GM23338 (cell line): ENCODE data around the gene DENND1B. TPM values are rescaled to one million over a fixed set of nuclear protein-coding genes. Genes with fewer than 3 reads are reported as not detected.

Experiments
- ATAC-seq: fragments of 200-7000 bp; cut with Tn5 transposase; 3 replicates; pipeline ENCODE4 v1.9.1; 2020
- DNase-seq: peaks from one replicate; pipeline ENCODE4 v3.0.0-alpha.2; 2015; ENCODE audit warnings: low spot score
- H2AFZ ChIP-seq: fragments of 200-600 bp; sonication (generic); 2 replicates; pipeline ENCODE4 v1.8.0; 2016; ENCODE audit warnings: antibody characterized with exemption, mild to moderate bottlenecking, moderate library complexity
- H3F3A ChIP-seq: fragments of 200-600 bp; sonication (generic); replicated peaks from 2 replicates; pipeline ENCODE4 v1.8.0; 2017; ENCODE audit warnings: antibody characterized with exemption, mixed run types, low read depth
- H3K27ac ChIP-seq: fragments of 200-600 bp; sonication (generic); 2 replicates; pipeline ENCODE4 v1.6.1; 2016; ENCODE audit warnings: low read depth
- H3K27me3 ChIP-seq: fragments of 200-600 bp; sonication (generic); 2 replicates; pipeline ENCODE4 v1.8.0; 2016; ENCODE audit warnings: mild to moderate bottlenecking, mixed run types, moderate library complexity; ENCODE audit not compliant: insufficient read depth
- H3K36me3 ChIP-seq: fragments of 200-600 bp; sonication (generic); 2 replicates; pipeline ENCODE4 v1.8.0; 2016; ENCODE audit warnings: mild to moderate bottlenecking; ENCODE audit not compliant: insufficient read depth
- H3K4me1 ChIP-seq: fragments of 200-600 bp; sonication (generic); 2 replicates; pipeline ENCODE4 v1.8.0; 2016; ENCODE audit warnings: mild to moderate bottlenecking, moderate library complexity; ENCODE audit not compliant: insufficient read depth
- H3K4me2 ChIP-seq: fragments of 200-600 bp; sonication (generic); 2 replicates; pipeline ENCODE4 v1.7.1; 2017; ENCODE audit warnings: mixed run types
- H3K4me3 ChIP-seq: fragments of 200-600 bp; sonication (generic); 2 replicates; pipeline ENCODE4 v1.6.1; 2016; ENCODE audit warnings: mixed run types
- H3K79me2 ChIP-seq: fragments of 200-600 bp; sonication (generic); replicated peaks from 2 replicates; pipeline ENCODE4 v1.8.0; 2017; ENCODE audit warnings: mild to moderate bottlenecking; ENCODE audit not compliant: insufficient read depth
- H3K9me2 ChIP-seq: fragments of 200-600 bp; sonication (generic); 2 replicates; pipeline ENCODE4 v1.8.0; 2017; ENCODE audit not compliant: insufficient read depth
- H4K20me1 ChIP-seq: fragments of 200-600 bp; sonication (generic); replicated peaks from 2 replicates; pipeline ENCODE4 v1.8.0; 2017; ENCODE audit warnings: mild to moderate bottlenecking; ENCODE audit not compliant: insufficient read depth
- H3K27ac Mint-ChIP-seq: 2 replicates; pipeline ENCODE4 v1.8.0; 2020; ENCODE audit warnings: inconsistent platforms, mild to moderate bottlenecking, moderate library complexity, mixed read lengths
- H3K27me3 Mint-ChIP-seq: 3 replicates; pipeline ENCODE4 v1.8.0; 2022; ENCODE audit warnings: low read depth, mild to moderate bottlenecking, moderate library complexity, mixed read lengths, inconsistent platforms; ENCODE audit not compliant: insufficient read depth, poor library complexity
- H3K36me3 Mint-ChIP-seq: 3 replicates; pipeline ENCODE4 v1.8.0; 2021; ENCODE audit warnings: low read depth, mild to moderate bottlenecking, inconsistent platforms, moderate library complexity, mixed read lengths
- H3K4me1 Mint-ChIP-seq: 3 replicates; pipeline ENCODE4 v1.8.0; 2020; ENCODE audit warnings: mild to moderate bottlenecking, inconsistent platforms, mixed read lengths
- H3K4me3 Mint-ChIP-seq: 3 replicates; pipeline ENCODE4 v1.8.0; 2021; ENCODE audit warnings: moderate library complexity, mild to moderate bottlenecking, inconsistent platforms, mixed read lengths
- H3K9me3 Mint-ChIP-seq: 3 replicates; pipeline ENCODE4 v1.8.0; 2020; ENCODE audit warnings: moderate library complexity, mild to moderate bottlenecking, inconsistent platforms, mixed read lengths
- CTCF ChIP-seq, 2 experiments: fragments of 200-600 bp in 1 of 2; sonication (generic) in 1 of 2; conservative IDR thresholded peaks; 2 replicates each; pipeline versions ENCODE4 v1.5.1 to v1.6.1; 2016 to 2017; ENCODE audit warnings: antibody characterized with exemption in 2 of 2, low read depth in 2 of 2, mild to moderate bottlenecking in 2 of 2, moderate library complexity in 1 of 2
- JUNB ChIP-seq: IDR thresholded peaks from one replicate; pipeline ENCODE4 v1.6.1; 2016; ENCODE audit warnings: antibody characterized with exemption; ENCODE audit not compliant: unreplicated experiment
- STAT1 ChIP-seq: IDR thresholded peaks from one replicate; pipeline ENCODE4 v1.6.1; 2016; ENCODE audit warnings: antibody characterized with exemption; ENCODE audit not compliant: unreplicated experiment
- polyA plus RNA-seq: library from polyadenylated mRNA; unstranded; fragments of >200 nt; fragmentation: Nextera tagmentation; extraction: Ambion mirVana; gene quantifications from 2 replicates; pipeline ENCODE4 v1.2.1, GENCODE V29; 2016
- total RNA-seq: library from RNA; depleted of rRNA; stranded (reverse); fragments of >200 nt; shearing (Covaris generic); gene quantifications from 2 replicates; pipeline ENCODE4 v1.2.3, GENCODE V29; 2014
- TF ChIP-seq, protein P1 (sequence below): fragments of 250-450 bp; sonication (Bioruptor Pico); IDR thresholded peaks from 2 replicates; pipeline ENCODE4 v1.5.0; 2020; ENCODE audit warnings: mild to moderate bottlenecking, moderate library complexity
- TF ChIP-seq, protein P2 (sequence below): IDR thresholded peaks from one replicate; pipeline ENCODE4 v1.6.1; 2018; ENCODE audit warnings: antibody characterized with exemption; ENCODE audit not compliant: unreplicated experiment

DENND1B gene
- total and polyA plus RNA-seq, 2 experiments from 2014 or later = 4.3 to 5.2 TPM

DNA sequence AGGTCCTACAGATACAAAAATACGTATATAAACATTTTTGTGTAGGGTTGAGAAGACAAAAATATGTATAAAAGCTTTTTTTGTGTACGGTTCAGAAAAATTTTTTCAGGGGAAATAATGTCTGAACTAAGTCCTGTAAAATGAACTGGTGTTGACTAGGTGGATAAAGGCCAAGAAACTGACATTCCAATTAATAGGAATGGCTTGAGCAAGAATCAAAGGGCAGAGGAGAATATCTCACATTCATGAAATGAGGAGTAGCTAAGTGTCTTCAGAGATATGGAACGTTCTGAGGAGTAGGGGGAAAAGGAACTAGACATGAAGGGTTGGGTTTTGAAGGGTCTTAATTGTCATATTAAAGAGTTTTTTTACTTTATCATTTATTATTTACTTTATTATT is 231.2 kb downstream of the DENND1B start (continued):
- TF ChIP-seq, protein P1, sequence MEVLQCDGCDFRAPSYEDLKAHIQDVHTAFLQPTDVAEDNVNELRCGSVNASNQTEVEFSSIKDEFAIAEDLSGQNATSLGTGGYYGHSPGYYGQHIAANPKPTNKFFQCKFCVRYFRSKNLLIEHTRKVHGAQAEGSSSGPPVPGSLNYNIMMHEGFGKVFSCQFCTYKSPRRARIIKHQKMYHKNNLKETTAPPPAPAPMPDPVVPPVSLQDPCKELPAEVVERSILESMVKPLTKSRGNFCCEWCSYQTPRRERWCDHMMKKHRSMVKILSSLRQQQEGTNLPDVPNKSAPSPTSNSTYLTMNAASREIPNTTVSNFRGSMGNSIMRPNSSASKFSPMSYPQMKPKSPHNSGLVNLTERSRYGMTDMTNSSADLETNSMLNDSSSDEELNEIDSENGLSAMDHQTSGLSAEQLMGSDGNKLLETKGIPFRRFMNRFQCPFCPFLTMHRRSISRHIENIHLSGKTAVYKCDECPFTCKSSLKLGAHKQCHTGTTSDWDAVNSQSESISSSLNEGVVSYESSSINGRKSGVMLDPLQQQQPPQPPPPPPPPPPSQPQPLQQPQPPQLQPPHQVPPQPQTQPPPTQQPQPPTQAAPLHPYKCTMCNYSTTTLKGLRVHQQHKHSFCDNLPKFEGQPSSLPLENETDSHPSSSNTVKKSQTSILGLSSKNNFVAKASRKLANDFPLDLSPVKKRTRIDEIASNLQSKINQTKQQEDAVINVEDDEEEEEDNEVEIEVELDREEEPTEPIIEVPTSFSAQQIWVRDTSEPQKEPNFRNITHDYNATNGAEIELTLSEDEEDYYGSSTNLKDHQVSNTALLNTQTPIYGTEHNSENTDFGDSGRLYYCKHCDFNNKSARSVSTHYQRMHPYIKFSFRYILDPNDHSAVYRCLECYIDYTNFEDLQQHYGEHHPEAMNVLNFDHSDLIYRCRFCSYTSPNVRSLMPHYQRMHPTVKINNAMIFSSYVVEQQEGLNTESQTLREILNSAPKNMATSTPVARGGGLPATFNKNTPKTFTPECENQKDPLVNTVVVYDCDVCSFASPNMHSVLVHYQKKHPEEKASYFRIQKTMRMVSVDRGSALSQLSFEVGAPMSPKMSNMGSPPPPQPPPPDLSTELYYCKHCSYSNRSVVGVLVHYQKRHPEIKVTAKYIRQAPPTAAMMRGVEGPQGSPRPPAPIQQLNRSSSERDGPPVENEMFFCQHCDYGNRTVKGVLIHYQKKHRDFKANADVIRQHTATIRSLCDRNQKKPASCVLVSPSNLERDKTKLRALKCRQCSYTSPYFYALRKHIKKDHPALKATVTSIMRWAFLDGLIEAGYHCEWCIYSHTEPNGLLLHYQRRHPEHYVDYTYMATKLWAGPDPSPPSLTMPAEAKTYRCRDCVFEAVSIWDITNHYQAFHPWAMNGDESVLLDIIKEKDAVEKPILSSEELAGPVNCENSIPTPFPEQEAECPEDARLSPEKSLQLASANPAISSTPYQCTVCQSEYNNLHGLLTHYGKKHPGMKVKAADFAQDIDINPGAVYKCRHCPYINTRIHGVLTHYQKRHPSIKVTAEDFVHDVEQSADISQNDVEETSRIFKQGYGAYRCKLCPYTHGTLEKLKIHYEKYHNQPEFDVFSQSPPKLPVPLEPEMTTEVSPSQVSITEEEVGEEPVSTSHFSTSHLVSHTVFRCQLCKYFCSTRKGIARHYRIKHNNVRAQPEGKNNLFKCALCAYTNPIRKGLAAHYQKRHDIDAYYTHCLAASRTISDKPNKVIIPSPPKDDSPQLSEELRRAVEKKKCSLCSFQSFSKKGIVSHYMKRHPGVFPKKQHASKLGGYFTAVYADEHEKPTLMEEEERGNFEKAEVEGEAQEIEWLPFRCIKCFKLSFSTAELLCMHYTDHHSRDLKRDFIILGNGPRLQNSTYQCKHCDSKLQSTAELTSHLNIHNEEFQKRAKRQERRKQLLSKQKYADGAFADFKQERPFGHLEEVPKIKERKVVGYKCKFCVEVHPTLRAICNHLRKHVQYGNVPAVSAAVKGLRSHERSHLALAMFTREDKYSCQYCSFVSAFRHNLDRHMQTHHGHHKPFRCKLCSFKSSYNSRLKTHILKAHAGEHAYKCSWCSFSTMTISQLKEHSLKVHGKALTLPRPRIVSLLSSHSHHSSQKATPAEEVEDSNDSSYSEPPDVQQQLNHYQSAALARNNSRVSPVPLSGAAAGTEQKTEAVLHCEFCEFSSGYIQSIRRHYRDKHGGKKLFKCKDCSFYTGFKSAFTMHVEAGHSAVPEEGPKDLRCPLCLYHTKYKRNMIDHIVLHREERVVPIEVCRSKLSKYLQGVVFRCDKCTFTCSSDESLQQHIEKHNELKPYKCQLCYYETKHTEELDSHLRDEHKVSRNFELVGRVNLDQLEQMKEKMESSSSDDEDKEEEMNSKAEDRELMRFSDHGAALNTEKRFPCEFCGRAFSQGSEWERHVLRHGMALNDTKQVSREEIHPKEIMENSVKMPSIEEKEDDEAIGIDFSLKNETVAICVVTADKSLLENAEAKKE = no peak
- no peak for TF ChIP-seq CTCF (conservative IDR thresholded peaks at IDR 0.05; ENCODE audit: low read depth in 2 of 2)

GRCh38 chr1:197541411-197541810 is 233.9 kb downstream of the DENND1B start:
- no peaks in the 10 kb centered on the region for H3F3A ChIP-seq
- no peaks in the 10 kb centered on the region for H3K36me3 Mint-ChIP-seq
- H3K4me2 ChIP-seq = peak overlapping the region; percentile 8; the same call in 1 of the 2 replicates
- no peaks in the 10 kb centered on the region for H4K20me1 ChIP-seq
- no peaks in the 10 kb centered on the region for H3K36me3 ChIP-seq
- peak; percentile 79 for ATAC-seq
- no peak overlapping the region for H3K4me3 ChIP-seq
- TF ChIP-seq, protein P2, sequence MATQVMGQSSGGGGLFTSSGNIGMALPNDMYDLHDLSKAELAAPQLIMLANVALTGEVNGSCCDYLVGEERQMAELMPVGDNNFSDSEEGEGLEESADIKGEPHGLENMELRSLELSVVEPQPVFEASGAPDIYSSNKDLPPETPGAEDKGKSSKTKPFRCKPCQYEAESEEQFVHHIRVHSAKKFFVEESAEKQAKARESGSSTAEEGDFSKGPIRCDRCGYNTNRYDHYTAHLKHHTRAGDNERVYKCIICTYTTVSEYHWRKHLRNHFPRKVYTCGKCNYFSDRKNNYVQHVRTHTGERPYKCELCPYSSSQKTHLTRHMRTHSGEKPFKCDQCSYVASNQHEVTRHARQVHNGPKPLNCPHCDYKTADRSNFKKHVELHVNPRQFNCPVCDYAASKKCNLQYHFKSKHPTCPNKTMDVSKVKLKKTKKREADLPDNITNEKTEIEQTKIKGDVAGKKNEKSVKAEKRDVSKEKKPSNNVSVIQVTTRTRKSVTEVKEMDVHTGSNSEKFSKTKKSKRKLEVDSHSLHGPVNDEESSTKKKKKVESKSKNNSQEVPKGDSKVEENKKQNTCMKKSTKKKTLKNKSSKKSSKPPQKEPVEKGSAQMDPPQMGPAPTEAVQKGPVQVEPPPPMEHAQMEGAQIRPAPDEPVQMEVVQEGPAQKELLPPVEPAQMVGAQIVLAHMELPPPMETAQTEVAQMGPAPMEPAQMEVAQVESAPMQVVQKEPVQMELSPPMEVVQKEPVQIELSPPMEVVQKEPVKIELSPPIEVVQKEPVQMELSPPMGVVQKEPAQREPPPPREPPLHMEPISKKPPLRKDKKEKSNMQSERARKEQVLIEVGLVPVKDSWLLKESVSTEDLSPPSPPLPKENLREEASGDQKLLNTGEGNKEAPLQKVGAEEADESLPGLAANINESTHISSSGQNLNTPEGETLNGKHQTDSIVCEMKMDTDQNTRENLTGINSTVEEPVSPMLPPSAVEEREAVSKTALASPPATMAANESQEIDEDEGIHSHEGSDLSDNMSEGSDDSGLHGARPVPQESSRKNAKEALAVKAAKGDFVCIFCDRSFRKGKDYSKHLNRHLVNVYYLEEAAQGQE = no peak
- TF ChIP-seq STAT1 (no peak), JUNB (no peak)
- no peaks in the 10 kb centered on the region for H3K27me3 ChIP-seq
- H3K4me1 ChIP-seq = 0 out of 2 replicates have a peak, but pooled peaks cover 14% of the 10 kb centered on the region
- H3K4me3 Mint-ChIP-seq = no peak overlapping the region; the same call in 2 of the 3 replicates
- peak; percentile 25 for DNase-seq
- no peak overlapping the region; the same call in 1 of the 2 replicates for H3K27ac Mint-ChIP-seq
- H3K27ac ChIP-seq = no peak overlapping the region
- H3K79me2 ChIP-seq = no peaks in the 10 kb centered on the region
- H3K9me2 ChIP-seq = no peaks in the 10 kb centered on the region
- H2AFZ ChIP-seq = no peak overlapping the region
- peaks cover 2% of the 10 kb centered on the region for H3K27me3 Mint-ChIP-seq
- H3K9me3 Mint-ChIP-seq = no peaks in the 10 kb centered on the region; the same call in 2 of the 3 replicates
- H3K4me1 Mint-ChIP-seq = peaks cover 16% of the 10 kb centered on the region; the same call in 2 of the 3 replicates
